Measurements from ENCODE around the gene IFT74. TPM values are rescaled to one million over a fixed set of nuclear protein-coding genes. Genes with fewer than 3 reads are reported as not detected.
A peak's percentile ranks its signal among the peaks of the same experiment; 100 is the strongest.

The IFT74 gene
- total RNA-seq, 1 experiment from 2014 or later: 17.8 TPM

GRCh38 chr9:27078685-27079084 is 122.5 kb downstream of the IFT74 start:
- H3K36me3 ChIP-seq (ENCODE audit: low read depth): no peaks in the 10 kb centered on the region
- no peak overlapping the region for H3K27ac ChIP-seq
- no peaks in the 10 kb centered on the region for H3K9me3 ChIP-seq (ENCODE audit: insufficient read depth, low read depth)
- no peaks in the 10 kb centered on the region for H3K27me3 ChIP-seq (ENCODE audit: insufficient read depth, low read depth)
- no peak overlapping the region for H3K4me2 ChIP-seq
- no peak overlapping the region for H2AFZ ChIP-seq
- no peak for DNase-seq
- intact Hi-C loops (cut with micrococcal nuclease; ENCODE audit: unreplicated experiment): no loop called here
- CTCF ChIA-PET: no interaction called here
- H4K20me1 ChIP-seq (ENCODE audit: insufficient read depth): no peaks in the 10 kb centered on the region
- H3K9me2 ChIP-seq (ENCODE audit: insufficient read depth): no peaks in the 10 kb centered on the region
- no peaks in the 10 kb centered on the region for H3K4me1 ChIP-seq (replicated peaks; ENCODE audit: insufficient read depth)
- TF ChIP-seq EZH2 (IDR thresholded peaks at IDR 0.05; ENCODE audit: low read depth): no peak
- TF ChIP-seq CTCF (conservative IDR thresholded peaks at IDR 0.05): no peak
- no peaks in the 10 kb centered on the region for H3F3A ChIP-seq (ENCODE audit: insufficient read depth, low read depth)
- no TSS peak for BruUV-seq (replicated peaks)
- POLR2A ChIA-PET (ENCODE audit: unreplicated experiment): no interaction called here
- H3K79me2 ChIP-seq (ENCODE audit: low read depth): no peaks in the 10 kb centered on the region
- no peak overlapping the region for H3K4me3 ChIP-seq

GRCh38 chr9:27085456-27085855 is 129.2 kb downstream of the IFT74 start:
- TF ChIP-seq EZH2 (IDR thresholded peaks at IDR 0.05; ENCODE audit: low read depth) (no peak), CTCF (conservative IDR thresholded peaks at IDR 0.05) (no peak)
- no peak overlapping the region for H3K4me2 ChIP-seq
- no peaks in the 10 kb centered on the region for H3K27me3 ChIP-seq (ENCODE audit: insufficient read depth, low read depth)
- no peaks in the 10 kb centered on the region for H4K20me1 ChIP-seq (ENCODE audit: insufficient read depth)
- DNase-seq: no peak
- ChIA-PET CTCF (no interaction called here), POLR2A (ENCODE audit: unreplicated experiment) (no interaction called here)
- no peaks in the 10 kb centered on the region for H3F3A ChIP-seq (ENCODE audit: insufficient read depth, low read depth)
- H3K79me2 ChIP-seq (ENCODE audit: low read depth): no peaks in the 10 kb centered on the region
- no peaks in the 10 kb centered on the region for H3K36me3 ChIP-seq (ENCODE audit: low read depth)
- H3K27ac ChIP-seq: no peak overlapping the region
- H3K9me3 ChIP-seq (ENCODE audit: insufficient read depth, low read depth): no peaks in the 10 kb centered on the region
- H3K4me1 ChIP-seq (replicated peaks; ENCODE audit: insufficient read depth): no peaks in the 10 kb centered on the region
- no TSS peak for BruUV-seq (replicated peaks)
- H3K9me2 ChIP-seq (ENCODE audit: insufficient read depth): no peaks in the 10 kb centered on the region
- H3K4me3 ChIP-seq: no peak overlapping the region
- no peak overlapping the region for H2AFZ ChIP-seq
- intact Hi-C loops (cut with micrococcal nuclease; ENCODE audit: unreplicated experiment): no loop called here

- Histone ChIP-seq H3K9me3 (ENCODE audit: insufficient read depth, low read depth) (no peaks in the 10 kb centered on the region), H3K4me2 (no peak overlapping the region), H3K36me3 (ENCODE audit: low read depth) (no peaks in the 10 kb centered on the region), H4K20me1 (ENCODE audit: insufficient read depth) (no peaks in the 10 kb centered on the region), H3K79me2 (ENCODE audit: low read depth) (no peaks in the 10 kb centered on the region), H3K4me3 (no peak overlapping the region), H3K4me1 (replicated peaks; ENCODE audit: insufficient read depth) (no peaks in the 10 kb centered on the region), H3K9me2 (ENCODE audit: insufficient read depth) (no peaks in the 10 kb centered on the region), H3F3A (ENCODE audit: insufficient read depth, low read depth) (no peaks in the 10 kb centered on the region), H3K27me3 (ENCODE audit: insufficient read depth, low read depth) (no peaks in the 10 kb centered on the region), H2AFZ (no peak overlapping the region), H3K27ac (no peak overlapping the region)
- peak in 1 of 2 experiments; percentile 24 for DNase-seq
- intact Hi-C loops (cut with micrococcal nuclease; ENCODE audit: unreplicated experiment): no loop called here
- POLR2A ChIA-PET (ENCODE audit: unreplicated experiment): interaction anchor here (0.7 kb wide), 2 partner anchors 31 to 38 kb away, joined by 3 to 8 read pairs; no protein-coding TSS in a partner anchor
- TF ChIP-seq EZH2 (IDR thresholded peaks at IDR 0.05; ENCODE audit: low read depth): no peak
- TF ChIP-seq CTCF (conservative IDR thresholded peaks at IDR 0.05): no peak
- no TSS peak for BruUV-seq (replicated peaks)
- CTCF ChIA-PET: no interaction called here
Measured at GRCh38 chr9:27086818-27087680, 130.8 kb downstream of the IFT74 start.

Data from PC-9 (cell line).